K562 (cell line): ENCODE measurements around the gene AMZ2. TPM values are rescaled to one million over a fixed set of nuclear protein-coding genes. Genes with fewer than 3 reads are reported as not detected.

Experiments used
- ARID4B ChIP-seq: sonication (generic); formaldehyde crosslinking; IDR thresholded peaks from 2 replicates; pipeline ENCODE4 v1.8.0; 2022; ENCODE audit warnings: mild to moderate bottlenecking, missing genetic modification reagents
- ATF2 ChIP-seq: sonication (generic); formaldehyde crosslinking; IDR thresholded peaks from 2 replicates; pipeline ENCODE4 v1.8.1; 2022; ENCODE audit warnings: missing genetic modification reagents
- ETS1 ChIP-seq: conservative IDR thresholded peaks from 2 replicates; pipeline ENCODE4 v1.6.1; 2011; ENCODE audit warnings: low read depth, mild to moderate bottlenecking, low read length; ENCODE audit not compliant: control insufficient read depth
- FOXK2 ChIP-seq, 2 experiments: fragments of 450-650 bp; IDR thresholded peaks in 1 of 2; conservative IDR thresholded peaks in 1 of 2; 2 replicates each; pipeline ENCODE4 v1.6.1; 2016; ENCODE audit warnings: low read depth in 2 of 2, mild to moderate bottlenecking in 1 of 2
- FOXM1 ChIP-seq, 2 experiments: fragments of 450-650 bp in 1 of 2; sonication (generic) in 1 of 2; formaldehyde crosslinking in 1 of 2; IDR thresholded peaks; 2 replicates each; pipeline versions ENCODE4 v1.6.1 to v1.9.0; 2017 to 2022; ENCODE audit warnings: low read depth in 2 of 2, mild to moderate bottlenecking in 2 of 2, missing genetic modification reagents in 1 of 2, moderate library complexity in 1 of 2
- HMGN3 ChIP-seq: IDR thresholded peaks from 2 replicates; pipeline ENCODE4 v1.6.1; 2011; ENCODE audit warnings: borderline replicate concordance, low read depth, mild to moderate bottlenecking, mixed read lengths, low read length; ENCODE audit not compliant: insufficient read length; ENCODE audit errors: extremely low read depth
- MAX ChIP-seq: sonication (generic); formaldehyde crosslinking; IDR thresholded peaks from 2 replicates; pipeline ENCODE4 v1.9.0; 2022; ENCODE audit warnings: mild to moderate bottlenecking, missing genetic modification reagents
- MNT ChIP-seq, 2 experiments: fragments of 450-650 bp; conservative IDR thresholded peaks; 2 replicates each; pipeline ENCODE4 v1.6.1; 2017; ENCODE audit warnings: mild to moderate bottlenecking in 2 of 2, moderate library complexity in 2 of 2
- MTA3 ChIP-seq: fragments of 450-650 bp; formaldehyde crosslinking; IDR thresholded peaks from 2 replicates; pipeline ENCODE4 v1.6.1; 2017; ENCODE audit warnings: mild to moderate bottlenecking, borderline replicate concordance
- NEUROD1 ChIP-seq: fragments of 150-350 bp; IDR thresholded peaks from 2 replicates; pipeline ENCODE4 v1.6.1; 2014; ENCODE audit warnings: borderline replicate concordance, low read length, low read depth; ENCODE audit not compliant: partially characterized antibody
- NFATC3 ChIP-seq: fragments of 450-650 bp; IDR thresholded peaks from 2 replicates; pipeline ENCODE4 v1.6.1; 2017; ENCODE audit warnings: mild to moderate bottlenecking
- PHB ChIP-seq: fragments of 250-450 bp; sonication (Bioruptor Pico); IDR thresholded peaks from 2 replicates; pipeline ENCODE4 v1.5.0; 2021
- POLR2AphosphoS5 ChIP-seq: IDR thresholded peaks from 2 replicates; pipeline ENCODE4 v1.6.1; 2011; ENCODE audit warnings: mild to moderate bottlenecking, low read depth, low read length, moderate library complexity; ENCODE audit not compliant: control insufficient read depth, insufficient read depth
- POLR2H ChIP-seq: IDR thresholded peaks from 2 replicates; pipeline ENCODE4 v1.6.1; 2016; ENCODE audit warnings: missing genetic modification characterization, low read depth, mild to moderate bottlenecking, control low read depth, missing compliant biosample characterization, moderate library complexity
- RBFOX2 ChIP-seq: fragments of 200-400 bp; formaldehyde crosslinking; IDR thresholded peaks from 2 replicates; pipeline ENCODE4 v1.6.1; 2017; ENCODE audit warnings: low read depth, mild to moderate bottlenecking, low read length, moderate library complexity
- TARDBP ChIP-seq: fragments of 450-650 bp; IDR thresholded peaks from 2 replicates; pipeline ENCODE4 v1.6.1; 2016
- polyA plus RNA-seq, 8 experiments: library from polyadenylated mRNA; depleted of rRNA in 4 of 8; stranded (reverse) in 5 of 8; unstranded in 3 of 8; fragments of >200 nt; fragmentation: Nextera tagmentation in 2 of 8; fragmentation: Illumina TruSeq in 1 of 8; extraction: Ambion mirVana in 2 of 8; extraction: Trizol in 1 of 8; gene quantifications; 2 replicates each; pipeline versions ENCODE4 v1.2.1 to v1.2.3, GENCODE V29; 2011 to 2014; ENCODE audit warnings: inconsistent platforms in 1 of 8, missing spikeins in 1 of 8
- total RNA-seq, 7 experiments: library from RNA; depleted of rRNA in 6 of 7; stranded (reverse); fragments of >200 nt in 6 of 7; fragmentation: Illumina TruSeq in 2 of 7; extraction: Trizol in 2 of 7; gene quantifications; 2 replicates each; pipeline versions ENCODE4 v1.2.1 to v1.2.3, GENCODE V29; 2011 to 2021; ENCODE audit warnings: low replicate concordance in 1 of 7

Gene AMZ2
- total and polyA plus RNA-seq, 9 of the 15 experiments (the other 6 are each of a cell fraction or from before 2014, with no cell fraction given), result 22.6 to 92.2 (median 52.6) TPM

GRCh38 chr17:68247445-68248198, at the start of gene AMZ2 (continued):
- TF ChIP-seq ARID4B, result 0 out of 2 replicates have a peak, but pooled peaks have one; percentile 76
- TF ChIP-seq HMGN3, result peak; percentile 79
- TF ChIP-seq PHB (CRISPR knock-in tag), result no peak
- no peak for TF ChIP-seq FOXK2 (conservative IDR thresholded peaks at IDR 0.05 in 1 of 2, IDR thresholded peaks at IDR 0.05 in 1 of 2; ENCODE audit: low read depth in 2 of 2)
- TF ChIP-seq TARDBP, result 0 out of 2 replicates have a peak, but pooled peaks have one; percentile 41
- TF ChIP-seq POLR2H (tag), result peak; percentile 77
- TF ChIP-seq MAX (CRISPR knock-in tag), result peak; percentile 98
- 0 out of 2 replicates have a peak, but pooled peaks have one; percentile 62 for TF ChIP-seq MTA3
- no peak for TF ChIP-seq NEUROD1
- TF ChIP-seq MNT (conservative IDR thresholded peaks at IDR 0.05), result peak; percentile 77 to 91
- peak; percentile 98 for TF ChIP-seq RBFOX2
- no peak for TF ChIP-seq FOXM1 (IDR thresholded peaks at IDR 0.05; ENCODE audit: low read depth)
- TF ChIP-seq FOXM1 (CRISPR knock-in tag; IDR thresholded peaks at IDR 0.05; ENCODE audit: low read depth), result 0 out of 2 replicates have a peak, but pooled peaks have one; percentile 6
- TF ChIP-seq ETS1, result peak; percentile 11; the same call in 1 of the 2 replicates
- no peak for TF ChIP-seq NFATC3
- TF ChIP-seq ATF2 (CRISPR knock-in tag), result 0 out of 2 replicates have a peak, but pooled peaks have one; percentile 5
- TF ChIP-seq POLR2AphosphoS5, result peak; percentile 62; the same call in 1 of the 2 replicates
